ENCODE results near the gene RAB40B. TPM values are rescaled to one million over a fixed set of nuclear protein-coding genes. Genes with fewer than 3 reads are reported as not detected.

The RAB40B gene
- total and polyA plus RNA-seq, 4 experiments from 2014 or later: 2.6 to 5.8 (median 4.5) TPM

DNA sequence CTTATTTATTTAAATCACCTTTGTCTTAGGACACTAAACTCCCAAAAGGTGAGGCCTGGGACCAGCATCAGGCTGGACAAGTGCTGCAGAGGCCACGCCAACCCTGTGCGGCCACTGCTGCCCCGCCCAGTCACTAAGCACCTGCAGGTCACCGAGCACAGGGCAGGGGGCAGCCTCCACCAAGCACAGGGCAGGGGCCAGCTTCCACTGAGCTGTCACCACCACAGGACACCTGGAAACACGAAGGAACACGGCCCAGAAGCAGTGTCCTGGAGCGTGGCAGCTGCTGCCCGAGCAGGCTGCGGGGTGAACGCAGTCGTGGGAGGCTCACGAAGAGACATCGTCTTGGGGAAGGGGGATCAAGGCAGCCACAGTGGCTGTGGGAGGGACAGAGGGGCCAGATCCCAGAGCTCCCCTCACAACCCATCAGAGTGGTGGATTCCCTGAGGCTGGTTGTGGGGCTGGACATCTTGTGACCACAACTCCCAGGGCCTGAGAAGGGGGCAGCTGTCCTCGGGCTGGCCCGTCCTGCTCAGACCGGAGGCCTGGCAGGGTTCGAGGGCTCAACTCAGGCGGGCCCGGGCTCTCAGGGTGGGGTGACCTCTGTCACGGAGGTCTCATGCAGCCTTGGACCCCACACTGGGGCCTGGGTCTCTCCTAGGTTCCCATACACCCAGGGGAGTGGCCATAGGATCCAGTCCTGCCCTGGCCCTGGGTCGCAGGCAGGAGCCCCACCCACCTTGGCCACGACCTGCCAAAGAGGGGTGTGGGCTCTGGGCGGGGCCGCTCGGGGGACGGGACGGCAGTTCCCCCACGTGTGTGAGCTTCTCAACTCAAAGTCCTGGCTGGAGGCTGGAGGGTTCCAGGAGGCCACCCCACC is 18.7 kb downstream of the RAB40B start:
- no peaks in the 10 kb centered on the region for H3K9me3 ChIP-seq (ENCODE audit: control insufficient read depth in 1 of 2, low read length in 2 of 2)
- H3K4me1 ChIP-seq (ENCODE audit: insufficient read depth, low read length): no peaks in the 10 kb centered on the region
- Mint-ChIP-seq H3K9me3 (peaks cover 0 to 15% (median 10%) of the 10 kb centered on the region in 8 donors), H3K36me3 (peaks cover 7 to 15% of the 10 kb centered on the region in 2 donors), H3K4me1 (peaks cover 0 to 5% (median 0%) of the 10 kb centered on the region in 4 donors), H3K4me3 (no peak overlapping the region), H3K27me3 (no peaks in the 10 kb centered on the region), H3K27ac (no peak overlapping the region)
- CTCF ChIA-PET (ENCODE audit: partially characterized antibody): no interaction called here
- intact Hi-C loops (cut with micrococcal nuclease): no loop called here
- no peak overlapping the region for H3K4me3 ChIP-seq (ENCODE audit: low read length in 2 of 2)
- DNase-seq: no peak
- H3K27ac ChIP-seq (ENCODE audit: low read depth, low read length): no peak overlapping the region
- H3K27me3 ChIP-seq (ENCODE audit: insufficient read depth, low read length): no peaks in the 10 kb centered on the region
- no peaks in the 10 kb centered on the region for H3K36me3 ChIP-seq (ENCODE audit: insufficient read depth, low read length)
- POLR2A ChIA-PET (ENCODE audit: partially characterized antibody): no interaction called here

DNA sequence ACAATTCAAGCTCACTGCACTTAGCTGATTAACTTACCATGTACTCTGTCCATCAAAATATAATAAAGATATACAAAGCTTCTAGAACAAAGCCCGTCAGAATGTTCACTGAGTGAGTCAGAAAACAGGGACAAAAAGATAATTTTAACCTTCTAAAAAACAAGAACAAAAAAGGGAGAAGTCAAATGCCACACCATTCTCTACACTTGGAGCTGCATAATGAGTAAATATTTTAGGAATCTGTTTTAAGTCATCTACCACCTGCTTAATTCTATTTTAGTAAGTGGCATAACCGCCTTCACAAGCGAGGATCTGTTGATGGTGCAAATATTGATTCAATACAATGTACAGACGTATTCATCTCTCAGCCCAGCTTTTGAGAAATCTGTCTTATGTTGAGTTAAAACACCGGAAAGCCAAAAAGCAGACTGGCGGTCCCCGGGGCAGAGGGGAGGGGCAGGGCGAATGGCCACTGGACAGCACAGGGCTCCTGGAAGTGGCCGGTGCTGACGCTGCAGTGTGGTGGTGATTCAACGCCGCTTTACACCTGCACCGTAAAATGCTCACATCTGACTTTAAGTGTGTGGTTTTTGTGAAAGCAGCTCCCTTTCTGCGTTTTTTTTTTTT is 20.1 kb downstream of the RAB40B start:
- H3K36me3 ChIP-seq (ENCODE audit: insufficient read depth, low read length): no peaks in the 10 kb centered on the region
- H3K27me3 ChIP-seq (ENCODE audit: insufficient read depth, low read length): no peaks in the 10 kb centered on the region
- H3K27ac ChIP-seq (ENCODE audit: low read depth, low read length): no peak overlapping the region
- no peaks in the 10 kb centered on the region for H3K9me3 ChIP-seq (ENCODE audit: control insufficient read depth in 1 of 2, low read length in 2 of 2)
- intact Hi-C loops (cut with micrococcal nuclease): no loop called here
- H3K36me3 Mint-ChIP-seq: peaks cover 7 to 15% of the 10 kb centered on the region in 2 donors
- peaks cover 0 to 15% (median 10%) of the 10 kb centered on the region in 8 donors for H3K9me3 Mint-ChIP-seq
- H3K27ac Mint-ChIP-seq: no peak overlapping the region
- H3K4me3 Mint-ChIP-seq: no peak overlapping the region
- POLR2A ChIA-PET (ENCODE audit: partially characterized antibody): no interaction called here
- H3K4me1 ChIP-seq (ENCODE audit: insufficient read depth, low read length): no peaks in the 10 kb centered on the region
- no peak for DNase-seq
- H3K4me1 Mint-ChIP-seq: peaks cover 0 to 5% (median 0%) of the 10 kb centered on the region in 4 donors
- H3K27me3 Mint-ChIP-seq: no peaks in the 10 kb centered on the region
- no peak overlapping the region for H3K4me3 ChIP-seq (ENCODE audit: low read length in 2 of 2)
- CTCF ChIA-PET (ENCODE audit: partially characterized antibody): no interaction called here

DNA sequence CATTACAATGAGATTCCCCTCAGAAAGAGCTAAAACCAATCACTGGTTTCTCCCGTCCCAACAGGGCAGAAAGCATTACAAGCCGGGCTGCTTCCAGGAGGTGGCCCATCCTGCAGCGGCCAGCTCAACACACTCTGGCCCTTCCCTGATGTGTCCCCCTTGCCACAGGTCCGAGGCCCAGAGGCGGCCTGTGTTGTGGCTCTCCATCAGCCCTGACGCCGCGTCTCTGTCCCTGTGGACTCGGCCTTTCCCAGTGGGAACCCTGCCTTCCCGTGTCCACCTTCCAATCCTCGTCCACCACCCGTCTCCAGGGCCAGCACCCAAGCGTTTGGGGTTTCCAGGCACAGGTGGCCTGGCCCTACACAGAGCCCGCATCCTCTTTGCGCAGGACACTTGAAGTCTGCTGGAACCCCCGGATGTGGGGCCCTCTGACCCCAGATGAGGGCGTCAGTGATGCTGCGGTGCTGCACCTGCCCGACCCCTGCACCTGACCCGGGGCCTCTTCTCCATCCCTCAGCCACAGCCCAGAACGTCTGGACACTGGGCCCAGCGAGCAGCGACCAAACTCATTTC is 21.1 kb downstream of the RAB40B start:
- ChIA-PET CTCF (ENCODE audit: partially characterized antibody) (no interaction called here), POLR2A (ENCODE audit: partially characterized antibody) (no interaction called here)
- intact Hi-C loops (cut with micrococcal nuclease): no loop called here
- no peak overlapping the region for H3K27ac Mint-ChIP-seq
- H3K4me3 ChIP-seq (ENCODE audit: low read length in 2 of 2): no peak overlapping the region
- no peaks in the 10 kb centered on the region for H3K27me3 ChIP-seq (ENCODE audit: insufficient read depth, low read length)
- peaks cover 7 to 13% of the 10 kb centered on the region in 2 donors for H3K36me3 Mint-ChIP-seq
- no peak overlapping the region for H3K4me3 Mint-ChIP-seq
- H3K4me1 ChIP-seq (ENCODE audit: insufficient read depth, low read length): no peaks in the 10 kb centered on the region
- no peak for DNase-seq
- H3K9me3 ChIP-seq (ENCODE audit: control insufficient read depth in 1 of 2, low read length in 2 of 2): no peaks in the 10 kb centered on the region
- no peak overlapping the region for H3K27ac ChIP-seq (ENCODE audit: low read depth, low read length)
- peaks cover 0 to 5% (median 0%) of the 10 kb centered on the region in 4 donors for H3K4me1 Mint-ChIP-seq
- no peaks in the 10 kb centered on the region for H3K36me3 ChIP-seq (ENCODE audit: insufficient read depth, low read length)
- peaks cover 0 to 13% (median 10%) of the 10 kb centered on the region in 8 donors for H3K9me3 Mint-ChIP-seq
- H3K27me3 Mint-ChIP-seq: no peaks in the 10 kb centered on the region

DNA sequence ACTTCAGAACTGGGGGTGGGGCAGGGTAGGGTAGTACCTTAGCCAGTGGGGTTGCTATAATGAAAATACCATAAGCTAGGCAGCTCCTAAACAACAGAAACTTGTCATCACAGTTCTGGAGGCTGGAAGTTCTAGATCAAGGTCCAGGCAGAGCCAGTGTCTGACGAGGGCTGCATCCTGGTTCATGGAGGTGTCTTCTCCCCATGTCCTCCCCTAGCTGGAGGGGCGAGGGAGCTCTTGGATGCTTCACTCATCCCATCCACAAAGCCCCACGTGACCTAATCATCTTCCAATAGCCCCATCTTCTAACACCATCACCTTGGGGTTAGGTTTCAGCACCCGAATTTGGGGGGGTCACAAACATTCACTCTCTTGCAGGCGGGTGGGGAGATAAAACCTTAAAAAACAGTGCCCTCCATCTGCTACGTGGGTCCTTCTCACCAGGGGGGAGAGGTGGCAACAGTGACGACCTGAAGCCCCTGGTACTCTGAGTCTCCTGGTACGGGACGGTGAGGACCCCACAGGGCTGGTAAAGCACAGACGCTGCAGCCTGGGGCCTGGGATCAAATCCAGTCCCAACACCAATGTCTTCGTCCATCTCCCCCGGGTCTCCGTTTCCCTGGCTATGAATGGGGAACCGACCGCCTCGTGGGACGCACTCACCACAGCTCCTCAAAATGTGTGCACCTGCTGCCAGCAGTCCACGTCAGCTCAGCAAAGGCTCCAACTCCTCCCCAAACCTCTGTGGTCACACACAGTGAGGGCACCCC is 22.8 kb downstream of the RAB40B start:
- Histone ChIP-seq H3K9me3 (ENCODE audit: control insufficient read depth in 1 of 2, low read length in 2 of 2) (no peaks in the 10 kb centered on the region), H3K27me3 (ENCODE audit: insufficient read depth, low read length) (no peaks in the 10 kb centered on the region), H3K4me3 (ENCODE audit: low read length in 2 of 2) (no peak overlapping the region), H3K36me3 (ENCODE audit: insufficient read depth, low read length) (no peaks in the 10 kb centered on the region), H3K4me1 (ENCODE audit: insufficient read depth, low read length) (no peaks in the 10 kb centered on the region), H3K27ac (ENCODE audit: low read depth, low read length) (no peak overlapping the region)
- H3K27ac Mint-ChIP-seq: peak overlapping the region in 1 of 7 donors; percentile 41
- H3K27me3 Mint-ChIP-seq: no peaks in the 10 kb centered on the region
- intact Hi-C loops (cut with micrococcal nuclease): no loop called here
- no peaks in the 10 kb centered on the region for H3K9me3 Mint-ChIP-seq
- H3K4me1 Mint-ChIP-seq: peaks cover 0 to 9% (median 5%) of the 10 kb centered on the region in 4 donors
- no peak for DNase-seq
- ChIA-PET CTCF (ENCODE audit: partially characterized antibody) (no interaction called here), POLR2A (ENCODE audit: partially characterized antibody) (no interaction called here)
- peaks cover 0 to 4% of the 10 kb centered on the region in 2 donors for H3K36me3 Mint-ChIP-seq
- H3K4me3 Mint-ChIP-seq: no peak overlapping the region

DNA sequence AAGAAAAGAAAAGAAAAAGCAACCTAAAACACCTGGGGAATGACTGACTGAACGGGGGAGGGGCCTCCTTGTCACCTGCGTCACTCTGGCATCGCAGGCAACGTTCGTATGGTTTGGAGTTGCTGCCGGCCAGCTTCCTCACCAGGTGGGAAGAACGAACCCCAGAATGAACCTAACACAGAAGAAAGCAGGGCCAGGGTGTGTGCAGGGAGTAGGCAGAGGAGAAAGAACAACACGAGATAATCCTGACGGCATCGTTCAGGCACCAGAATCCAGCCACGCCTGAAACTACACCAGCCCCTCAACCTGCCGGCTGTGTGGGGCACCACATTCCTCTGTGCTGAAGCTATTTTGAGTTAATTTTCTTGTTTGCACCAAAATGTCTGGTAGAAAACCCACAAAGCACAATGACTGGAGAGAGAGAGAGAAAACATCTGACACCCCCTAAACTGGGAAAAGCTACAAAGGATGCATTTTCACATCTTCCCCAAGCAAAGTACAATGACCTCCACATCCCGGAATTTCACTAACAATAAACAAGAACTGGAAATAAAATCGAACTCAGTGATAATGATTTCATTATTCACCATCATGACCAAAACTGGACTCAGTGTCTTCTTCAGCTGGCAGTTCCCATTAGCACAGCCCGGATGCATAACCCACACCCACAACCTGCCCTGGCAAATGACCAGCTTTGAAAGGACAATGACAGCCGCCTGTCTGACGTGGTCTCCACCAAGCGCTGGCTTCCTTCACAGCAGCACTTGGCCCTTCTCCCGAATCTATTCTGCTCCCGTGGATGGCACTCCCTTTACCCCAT is 23.6 kb downstream of the RAB40B start:
- CTCF ChIA-PET (ENCODE audit: partially characterized antibody): no interaction called here
- Histone ChIP-seq H3K4me3 (ENCODE audit: low read length in 2 of 2) (no peak overlapping the region), H3K4me1 (ENCODE audit: insufficient read depth, low read length) (no peaks in the 10 kb centered on the region), H3K27me3 (ENCODE audit: insufficient read depth, low read length) (no peaks in the 10 kb centered on the region), H3K9me3 (ENCODE audit: control insufficient read depth in 1 of 2, low read length in 2 of 2) (no peaks in the 10 kb centered on the region), H3K36me3 (ENCODE audit: insufficient read depth, low read length) (no peaks in the 10 kb centered on the region), H3K27ac (ENCODE audit: low read depth, low read length) (no peak overlapping the region)
- Mint-ChIP-seq H3K4me1 (peaks cover 0 to 9% (median 5%) of the 10 kb centered on the region in 4 donors), H3K4me3 (no peak overlapping the region), H3K27ac (no peak overlapping the region), H3K36me3 (peaks cover 0 to 4% of the 10 kb centered on the region in 2 donors), H3K27me3 (no peaks in the 10 kb centered on the region), H3K9me3 (no peaks in the 10 kb centered on the region)
- POLR2A ChIA-PET (ENCODE audit: partially characterized antibody): no interaction called here
- DNase-seq: no peak
- intact Hi-C loops (cut with micrococcal nuclease): no loop called here

DNA sequence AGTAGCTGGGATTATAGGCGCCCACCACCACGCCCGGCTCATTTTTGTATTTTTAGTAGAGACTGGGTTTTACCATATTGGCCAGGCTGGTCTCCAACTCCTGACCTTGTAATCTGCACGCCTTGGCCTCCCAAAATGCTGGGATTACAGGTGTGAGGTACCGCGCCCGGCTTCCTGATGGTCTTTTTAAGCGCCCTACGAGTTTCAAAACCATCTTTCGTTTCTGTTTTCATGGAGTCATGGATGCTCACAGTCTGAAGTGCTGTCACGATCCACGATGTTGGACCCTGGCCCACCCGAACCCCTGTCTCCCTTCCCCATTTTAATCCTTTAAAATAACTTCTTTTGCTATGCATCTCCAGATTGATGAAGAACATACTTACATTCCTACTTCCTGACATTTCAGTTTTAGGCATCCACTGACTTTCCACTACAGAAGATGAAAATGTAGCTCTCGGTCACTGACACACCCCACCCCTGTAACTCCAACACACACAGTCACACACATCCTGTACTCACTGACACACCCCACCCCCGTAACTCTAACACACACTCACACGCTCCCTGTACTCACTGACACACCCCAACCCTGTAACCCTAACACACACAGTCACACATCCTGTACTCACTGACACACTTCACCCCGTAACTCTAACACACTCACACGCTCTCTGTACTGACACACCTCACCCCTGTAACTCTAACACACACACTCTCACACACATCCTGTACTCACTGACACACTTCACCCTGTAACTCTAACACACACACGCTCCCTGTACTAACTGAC is 27.6 kb downstream of the RAB40B start:
- no peak overlapping the region for H3K4me3 Mint-ChIP-seq
- DNase-seq: no peak
- H3K27ac ChIP-seq (ENCODE audit: low read depth, low read length): no peak overlapping the region
- H3K27ac Mint-ChIP-seq: peak overlapping the region in 3 of 7 donors; percentile 5 to 19 (median 11)
- H3K27me3 Mint-ChIP-seq: no peaks in the 10 kb centered on the region
- no peaks in the 10 kb centered on the region for H3K27me3 ChIP-seq (ENCODE audit: insufficient read depth, low read length)
- H3K4me1 ChIP-seq (ENCODE audit: insufficient read depth, low read length): no peaks in the 10 kb centered on the region
- H3K9me3 Mint-ChIP-seq: no peaks in the 10 kb centered on the region
- peaks cover 5 to 9% (median 6%) of the 10 kb centered on the region in 4 donors for H3K4me1 Mint-ChIP-seq
- intact Hi-C loops (cut with micrococcal nuclease): no loop called here
- H3K36me3 ChIP-seq (ENCODE audit: insufficient read depth, low read length): no peaks in the 10 kb centered on the region
- POLR2A ChIA-PET (ENCODE audit: partially characterized antibody): no interaction called here
- peaks cover 2 to 4% of the 10 kb centered on the region in 2 donors for H3K36me3 Mint-ChIP-seq
- H3K9me3 ChIP-seq (ENCODE audit: control insufficient read depth in 1 of 2, low read length in 2 of 2): no peaks in the 10 kb centered on the region
- CTCF ChIA-PET (ENCODE audit: partially characterized antibody): no interaction called here
- no peak overlapping the region for H3K4me3 ChIP-seq (ENCODE audit: low read length in 2 of 2)
